Kidney epithelial cell (primary cell): Measurements from ENCODE around the gene TTYH2. TPM values are rescaled to one million over a fixed set of nuclear protein-coding genes. Genes with fewer than 3 reads are reported as not detected.

Experiments
- DNase-seq: peaks from one replicate; pipeline ENCODE4 v3.0.0-alpha.2; 2010; ENCODE audit warnings: low read depth
- H3K27me3 ChIP-seq: 2 replicates; pipeline ENCODE4 v1.6.0; 2011; ENCODE audit warnings: low read length; ENCODE audit not compliant: control insufficient read depth, insufficient read depth
- H3K36me3 ChIP-seq: 2 replicates; pipeline ENCODE4 v1.5.1; 2011; ENCODE audit warnings: low read length; ENCODE audit not compliant: control insufficient read depth, insufficient read depth
- H3K4me3 ChIP-seq: 2 replicates; pipeline ENCODE4 v1.5.1; 2011; ENCODE audit warnings: low read depth, mild to moderate bottlenecking, control low read depth, low read length
- total RNA-seq: library from RNA; depleted of rRNA; stranded (reverse); fragments of >200 nt; gene quantifications from 2 replicates; pipeline ENCODE4 v1.2.3, GENCODE V29; 2015
- TF ChIP-seq, protein P1 (sequence below): IDR thresholded peaks from 2 replicates; pipeline ENCODE4 v1.5.1; 2011; ENCODE audit warnings: mild to moderate bottlenecking, moderate library complexity, low read length, control low read depth, inconsistent platforms; ENCODE audit not compliant: insufficient read depth, poor library complexity, severe bottlenecking

Gene TTYH2
- total RNA-seq, 1 donor from 2014 or later = 1.1 TPM

DNA sequence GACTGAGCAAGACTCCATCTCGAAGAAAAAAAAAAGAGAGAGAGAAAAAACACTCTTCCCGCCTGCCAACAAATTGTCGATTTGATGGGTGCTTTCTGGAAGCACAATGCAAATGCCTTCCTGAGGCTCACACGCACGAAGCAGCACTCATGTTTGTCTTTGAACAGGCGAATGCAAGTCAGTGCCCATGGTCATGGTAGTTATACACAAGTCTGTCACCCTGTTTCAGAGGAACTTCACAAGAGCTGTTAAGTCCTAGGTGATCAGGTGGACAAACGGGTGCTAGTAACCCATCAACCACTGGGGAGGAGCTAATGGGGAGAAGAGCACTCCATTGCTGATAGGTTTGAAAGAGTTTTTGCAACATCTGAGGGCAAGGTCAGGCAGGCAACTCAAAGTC is 54.2 kb downstream of the TTYH2 start:
- Histone ChIP-seq H3K4me3 (no peak overlapping the region), H3K36me3 (no peaks in the 10 kb centered on the region), H3K27me3 (peaks cover 11% of the 10 kb centered on the region)
- no peak for DNase-seq
- TF ChIP-seq, protein P1, sequence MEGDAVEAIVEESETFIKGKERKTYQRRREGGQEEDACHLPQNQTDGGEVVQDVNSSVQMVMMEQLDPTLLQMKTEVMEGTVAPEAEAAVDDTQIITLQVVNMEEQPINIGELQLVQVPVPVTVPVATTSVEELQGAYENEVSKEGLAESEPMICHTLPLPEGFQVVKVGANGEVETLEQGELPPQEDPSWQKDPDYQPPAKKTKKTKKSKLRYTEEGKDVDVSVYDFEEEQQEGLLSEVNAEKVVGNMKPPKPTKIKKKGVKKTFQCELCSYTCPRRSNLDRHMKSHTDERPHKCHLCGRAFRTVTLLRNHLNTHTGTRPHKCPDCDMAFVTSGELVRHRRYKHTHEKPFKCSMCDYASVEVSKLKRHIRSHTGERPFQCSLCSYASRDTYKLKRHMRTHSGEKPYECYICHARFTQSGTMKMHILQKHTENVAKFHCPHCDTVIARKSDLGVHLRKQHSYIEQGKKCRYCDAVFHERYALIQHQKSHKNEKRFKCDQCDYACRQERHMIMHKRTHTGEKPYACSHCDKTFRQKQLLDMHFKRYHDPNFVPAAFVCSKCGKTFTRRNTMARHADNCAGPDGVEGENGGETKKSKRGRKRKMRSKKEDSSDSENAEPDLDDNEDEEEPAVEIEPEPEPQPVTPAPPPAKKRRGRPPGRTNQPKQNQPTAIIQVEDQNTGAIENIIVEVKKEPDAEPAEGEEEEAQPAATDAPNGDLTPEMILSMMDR = no peak

- TF ChIP-seq, protein P1 = no peak
- Histone ChIP-seq H3K27me3 (peaks cover 8% of the 10 kb centered on the region), H3K4me3 (no peak overlapping the region), H3K36me3 (no peaks in the 10 kb centered on the region)
- no peak for DNase-seq
Measured at GRCh38 chr17:74267987-74268499, 54.7 kb downstream of the TTYH2 start.

GRCh38 chr17:74268558-74268957 is 55.2 kb downstream of the TTYH2 start:
- no peak overlapping the region for H3K4me3 ChIP-seq
- H3K36me3 ChIP-seq = no peaks in the 10 kb centered on the region
- TF ChIP-seq, protein P1 = no peak
- H3K27me3 ChIP-seq = peaks cover 8% of the 10 kb centered on the region
- DNase-seq = no peak

DNA sequence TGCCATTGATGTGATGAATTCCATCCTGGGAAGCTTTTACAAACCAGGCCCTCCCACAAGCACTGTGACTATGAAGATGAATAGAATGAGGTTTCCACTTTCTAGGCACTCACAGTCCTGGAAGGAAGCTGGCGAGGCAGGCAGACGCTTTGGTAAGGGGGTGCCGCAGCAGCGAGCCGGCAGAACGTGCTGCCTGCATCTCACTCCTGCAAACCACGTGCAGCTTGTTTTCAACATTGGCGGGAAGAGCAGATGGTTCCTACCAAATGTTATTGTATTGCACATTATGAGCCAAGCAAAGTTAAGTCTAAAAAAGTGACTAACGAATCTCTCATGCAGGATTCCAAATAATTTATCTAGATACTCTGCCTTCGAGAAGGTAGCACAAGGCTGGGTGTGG is 57.0 kb downstream of the TTYH2 start:
- DNase-seq = no peak
- TF ChIP-seq, protein P1 = no peak
- Histone ChIP-seq H3K4me3 (no peak overlapping the region), H3K36me3 (no peaks in the 10 kb centered on the region), H3K27me3 (peaks cover 18% of the 10 kb centered on the region)

DNA sequence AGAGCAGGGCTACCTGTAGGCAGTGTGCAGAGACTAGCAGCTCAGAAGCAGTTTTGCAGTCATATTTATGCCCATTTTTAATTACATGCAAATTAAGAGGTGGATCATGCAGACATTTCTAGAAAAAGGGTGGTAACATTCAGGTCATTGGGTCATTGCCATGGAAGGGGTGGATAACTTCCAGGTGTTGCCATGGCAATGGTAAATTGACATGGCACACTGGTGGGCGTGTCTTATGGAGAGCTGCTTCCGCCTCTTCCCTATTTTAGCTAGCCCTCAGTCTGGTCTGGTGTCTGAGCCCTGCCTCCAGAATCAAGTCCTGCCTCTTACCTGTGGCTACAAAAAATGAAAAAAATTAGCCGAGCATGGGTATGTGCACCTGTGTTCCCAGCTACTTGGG is 57.9 kb downstream of the TTYH2 start:
- TF ChIP-seq, protein P1 = no peak

DNA sequence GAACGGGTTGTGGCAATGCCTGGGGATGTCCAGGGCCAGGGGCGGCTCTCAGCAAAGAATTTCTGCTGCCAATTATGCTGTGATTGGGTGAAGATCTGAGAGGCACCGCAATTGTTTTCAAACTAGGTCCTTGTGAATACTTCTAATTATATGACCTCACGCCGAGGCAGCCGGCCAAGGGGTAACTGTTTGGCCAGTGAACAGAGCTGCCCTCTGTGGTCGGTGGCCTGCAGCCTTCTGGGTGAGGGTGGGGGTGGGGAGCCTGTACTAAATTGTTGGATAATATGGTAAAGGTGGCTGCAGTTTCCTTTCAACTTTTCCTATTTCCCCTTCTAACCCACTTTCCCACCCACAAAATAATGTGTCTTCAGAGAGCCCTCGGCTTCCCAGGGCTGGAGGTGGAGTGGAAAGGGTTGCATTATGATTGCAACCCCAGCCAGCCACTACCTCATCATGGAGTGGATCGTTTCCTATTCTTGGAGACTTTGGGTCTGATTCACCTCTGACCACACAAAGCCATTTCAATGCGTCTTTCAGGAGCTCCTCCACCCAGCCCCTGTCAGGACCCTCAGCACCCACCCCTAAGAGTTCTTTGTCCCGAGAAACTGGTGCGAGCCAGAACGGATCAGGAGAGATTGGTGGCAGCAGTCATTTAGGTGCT is 58.7 kb downstream of the TTYH2 start:
- no peak for DNase-seq
- TF ChIP-seq, protein P1 = no peak
- Histone ChIP-seq H3K27me3 (peaks cover 25% of the 10 kb centered on the region), H3K4me3 (no peak overlapping the region), H3K36me3 (no peaks in the 10 kb centered on the region)

More for the DNA sequence above, 57.9 kb downstream of the TTYH2 start:
- Histone ChIP-seq H3K27me3 (peaks cover 23% of the 10 kb centered on the region), H3K4me3 (no peak overlapping the region), H3K36me3 (no peaks in the 10 kb centered on the region)
- no peak for DNase-seq
